IMR-90 (cell line): Measurements from ENCODE around the gene PTPRG. TPM values are rescaled to one million over a fixed set of nuclear protein-coding genes. Genes with fewer than 3 reads are reported as not detected.

Experiments
- ATAC-seq: fragments of 200-7000 bp; cut with Tn5 transposase; 2 replicates; pipeline ENCODE4 v1.9.1; 2020; ENCODE audit warnings: low read depth, mild to moderate bottlenecking, moderate library complexity
- BruUV-seq: library from RNA; stranded (reverse); fragments of 400-500 nt; replicated peaks from 2 replicates; lab custom pipeline; 2021; lab: Mats Ljungman, UMichigan
- CTCF ChIA-PET: fragments of 300-600 bp; formaldehyde crosslinking; extraction: SDS; loops from one replicate; lab custom pipeline; 2021; ENCODE audit warnings: antibody characterized with exemption; lab: Yijun Ruan, JAX
- POLR2A ChIA-PET: fragments of 300-600 bp; sonication (Branson Sonifier 250); formaldehyde crosslinking; loops from one replicate; lab custom pipeline; 2022; ENCODE audit warnings: antibody characterized with exemption; ENCODE audit not compliant: unreplicated experiment; lab: Charles Lee
- DNase-seq: peaks from one replicate; pipeline ENCODE4 v3.0.0; 2013
- H2AFZ ChIP-seq: replicated peaks from 2 replicates; pipeline ENCODE3; 2013; ENCODE audit warnings: low read length, mild to moderate bottlenecking; ENCODE audit not compliant: poor library complexity
- H2AK5ac ChIP-seq: 2 replicates; pipeline ENCODE4 v1.6.1; 2013; ENCODE audit warnings: low read depth, low read length, inconsistent platforms
- H2AK9ac ChIP-seq: replicated peaks from 2 replicates; pipeline ENCODE3; 2013; ENCODE audit warnings: mild to moderate bottlenecking, low read depth, low read length, moderate library complexity; ENCODE audit not compliant: poor library complexity
- H2BK120ac ChIP-seq: 2 replicates; pipeline ENCODE4 v1.6.1; 2013; ENCODE audit warnings: low read depth, low read length, inconsistent platforms
- H2BK15ac ChIP-seq: 3 replicates; pipeline ENCODE4 v1.6.1; 2013; ENCODE audit warnings: low read depth, low read length, inconsistent platforms
- H2BK20ac ChIP-seq: 2 replicates; pipeline ENCODE4 v1.6.1; 2013; ENCODE audit warnings: low read depth, mild to moderate bottlenecking, inconsistent platforms, low read length, moderate library complexity
- H2BK5ac ChIP-seq: 2 replicates; pipeline ENCODE4 v1.6.1; 2013; ENCODE audit warnings: mild to moderate bottlenecking, low read depth, low read length, inconsistent platforms; ENCODE audit not compliant: poor library complexity, severe bottlenecking
- H3K14ac ChIP-seq: replicated peaks from 2 replicates; pipeline ENCODE4 v1.6.1; 2013; ENCODE audit warnings: low read depth, low read length, inconsistent platforms
- H3K18ac ChIP-seq: 2 replicates; pipeline ENCODE4 v1.6.1; 2013; ENCODE audit warnings: low read depth, low read length, control low read depth
- H3K23ac ChIP-seq: 2 replicates; pipeline ENCODE4 v1.6.1; 2013; ENCODE audit warnings: low read depth, low read length, inconsistent platforms
- H3K27ac ChIP-seq: 2 replicates; pipeline ENCODE4 v1.5.1; 2013; ENCODE audit warnings: mild to moderate bottlenecking, control low read depth, low read length; ENCODE audit not compliant: insufficient read depth
- H3K27me3 ChIP-seq: 2 replicates; pipeline ENCODE4 v1.6.1; 2013; ENCODE audit warnings: low read length; ENCODE audit not compliant: control insufficient read depth, insufficient read depth
- H3K36me3 ChIP-seq: 2 replicates; pipeline ENCODE4 v1.6.1; 2013; ENCODE audit warnings: low read length, mixed read lengths; ENCODE audit not compliant: control insufficient read depth, insufficient read depth
- H3K4ac ChIP-seq: 2 replicates; pipeline ENCODE4 v1.6.1; 2013; ENCODE audit warnings: low read depth, low read length, inconsistent platforms
- H3K4me1 ChIP-seq: 2 replicates; pipeline ENCODE4 v1.6.1; 2013; ENCODE audit warnings: low read length, mixed read lengths; ENCODE audit not compliant: control insufficient read depth, insufficient read depth
- H3K4me2 ChIP-seq: 2 replicates; pipeline ENCODE4 v1.6.1; 2013; ENCODE audit warnings: low read depth, mild to moderate bottlenecking, control low read depth, low read length, moderate library complexity
- H3K4me3 ChIP-seq: 2 replicates; pipeline ENCODE4 v1.5.1; 2013; ENCODE audit warnings: low read depth, mild to moderate bottlenecking, control low read depth, low read length, moderate library complexity; ENCODE audit not compliant: insufficient read depth
- H3K56ac ChIP-seq: 2 replicates; pipeline ENCODE4 v1.6.1; 2013; ENCODE audit warnings: low read length, inconsistent platforms; ENCODE audit not compliant: insufficient read depth; ENCODE audit errors: extremely low read depth
- H3K79me1 ChIP-seq, 2 experiments: 2 replicates each; pipeline ENCODE4 v1.6.1; 2013; ENCODE audit warnings: low read length in 2 of 2, inconsistent platforms in 1 of 2, low read depth in 1 of 2
- H3K9ac ChIP-seq: 2 replicates; pipeline ENCODE4 v1.6.1; 2013; ENCODE audit warnings: low read depth, low read length, control low read depth
- H3K9me1 ChIP-seq: 2 replicates; pipeline ENCODE4 v1.6.1; 2013; ENCODE audit warnings: low read length, inconsistent platforms; ENCODE audit not compliant: insufficient read depth
- H3K9me3 ChIP-seq: 2 replicates; pipeline ENCODE4 v1.6.1; 2013; ENCODE audit warnings: low read length; ENCODE audit not compliant: control insufficient read depth, insufficient read depth
- H4K20me1 ChIP-seq: 2 replicates; pipeline ENCODE4 v1.6.1; 2013; ENCODE audit warnings: low read length, inconsistent platforms; ENCODE audit not compliant: insufficient read depth
- H4K5ac ChIP-seq: 2 replicates; pipeline ENCODE4 v1.6.1; 2013; ENCODE audit warnings: mild to moderate bottlenecking, low read depth, low read length, control low read depth
- H4K8ac ChIP-seq, 2 experiments: 2 replicates each; pipeline ENCODE4 v1.6.1; 2013; ENCODE audit warnings: low read depth in 2 of 2, low read length in 2 of 2, control low read depth in 1 of 2, inconsistent platforms in 1 of 2
- H4K91ac ChIP-seq: 2 replicates; pipeline ENCODE4 v1.6.1; 2013; ENCODE audit warnings: low read depth, low read length, inconsistent platforms; ENCODE audit not compliant: insufficient read depth
- BHLHE40 ChIP-seq: fragments of 150-350 bp; IDR thresholded peaks from 2 replicates; pipeline ENCODE4 v1.6.1; 2016; ENCODE audit warnings: mild to moderate bottlenecking, low read depth, low read length
- CEBPB ChIP-seq: IDR thresholded peaks from 2 replicates; pipeline ENCODE4 v1.6.1; 2012; ENCODE audit warnings: low read depth, low read length, improper control_type of control experiment
- CHD1 ChIP-seq: IDR thresholded peaks from 2 replicates; pipeline ENCODE4 v1.6.1; 2012; ENCODE audit warnings: low read depth, low read length, improper control_type of control experiment
- CTCF ChIP-seq: conservative IDR thresholded peaks from 2 replicates; pipeline ENCODE4 v1.5.1; 2012; ENCODE audit warnings: mild to moderate bottlenecking, low read depth, low read length, improper control_type of control experiment
- ELK1 ChIP-seq: fragments of 150-350 bp; IDR thresholded peaks from 2 replicates; pipeline ENCODE4 v1.6.1; 2016; ENCODE audit warnings: low read depth, mild to moderate bottlenecking, low read length, moderate library complexity, borderline replicate concordance
- FOS ChIP-seq: fragments of 150-350 bp; IDR thresholded peaks from 2 replicates; pipeline ENCODE4 v1.6.1; 2016; ENCODE audit warnings: low read depth, low read length
- MAFK ChIP-seq: IDR thresholded peaks from 2 replicates; pipeline ENCODE4 v1.6.1; 2012; ENCODE audit warnings: low read depth, low read length, improper control_type of control experiment
- MAZ ChIP-seq: IDR thresholded peaks from 2 replicates; pipeline ENCODE4 v1.6.1; 2012; ENCODE audit warnings: low read depth, mild to moderate bottlenecking, low read length, improper control_type of control experiment, moderate library complexity, borderline replicate concordance
- MXI1 ChIP-seq: IDR thresholded peaks from 2 replicates; pipeline ENCODE4 v1.6.1; 2012; ENCODE audit warnings: low read depth, mild to moderate bottlenecking, low read length, moderate library complexity, borderline replicate concordance
- NFE2L2 ChIP-seq: fragments of 150-350 bp; IDR thresholded peaks from 2 replicates; pipeline ENCODE4 v1.6.1; 2016; ENCODE audit warnings: low read depth, mild to moderate bottlenecking, low read length
- POLR2A ChIP-seq: IDR thresholded peaks from 2 replicates; pipeline ENCODE4 v1.6.1; 2012; ENCODE audit warnings: mild to moderate bottlenecking, low read depth, low read length
- RAD21 ChIP-seq: IDR thresholded peaks from 2 replicates; pipeline ENCODE4 v1.6.1; 2012; ENCODE audit warnings: low read length, improper control_type of control experiment
- RCOR1 ChIP-seq: IDR thresholded peaks from 2 replicates; pipeline ENCODE4 v1.6.1; 2012; ENCODE audit warnings: mild to moderate bottlenecking, low read length, improper control_type of control experiment; ENCODE audit not compliant: insufficient replicate concordance
- RFX5 ChIP-seq: IDR thresholded peaks from 2 replicates; pipeline ENCODE4 v1.8.0; 2012; ENCODE audit warnings: low read depth, mild to moderate bottlenecking, low read length, moderate library complexity
- SMC3 ChIP-seq: fragments of 150-350 bp; IDR thresholded peaks from 2 replicates; pipeline ENCODE4 v1.6.1; 2016; ENCODE audit warnings: low read depth, mild to moderate bottlenecking, antibody characterized with exemption, low read length, moderate library complexity
- USF2 ChIP-seq: fragments of 150-350 bp; IDR thresholded peaks from 2 replicates; pipeline ENCODE4 v1.6.1; 2017; ENCODE audit warnings: mild to moderate bottlenecking, antibody characterized with exemption, low read length, low read depth
- WGBS, 2 experiments: methylation state at CpG; one replicate each; pipeline versions ENCODE4 v1.1.5 to v1.1.7; 2013; ENCODE audit warnings: missing lambda C conversion rate in 2 of 2; ENCODE audit not compliant: insufficient read length in 1 of 2; ENCODE audit errors: extremely low coverage in 2 of 2; 5-methylcytosine and 5-hydroxymethylcytosine counted together
- dilution Hi-C: fragments of 300-500 bp; cut with HindIII; formaldehyde crosslinking; loops from one replicate; pipeline ENCODE4 v1.14.3; 2018; ENCODE audit warnings: low sequenced_read_pairs; ENCODE audit not compliant: unreplicated experiment
- in situ Hi-C: fragments of 300-500 bp; cut with MboI; formaldehyde crosslinking; loops from 3 replicates; pipeline ENCODE4 v1.14.3; 2019; ENCODE audit warnings: low sequenced_read_pairs, inconsistent platforms, mixed read lengths
- intact Hi-C: fragments of 100-400 bp; cut with micrococcal nuclease; formaldehyde crosslinking; loops from 2 replicates; pipeline ENCODE4 v1.10.0; 2022
- polyA plus RNA-seq, 3 experiments: library from polyadenylated mRNA; depleted of rRNA; stranded (reverse); fragments of >200 nt; gene quantifications; 2 replicates each; pipeline ENCODE4 v1.2.3, GENCODE V29; 2012; ENCODE audit warnings: low replicate concordance in 1 of 3
- total RNA-seq: library from RNA; depleted of rRNA; stranded (reverse); fragments of >200 nt; gene quantifications from 2 replicates; pipeline ENCODE4 v1.2.3, GENCODE V29; 2012

PTPRG gene
- total and polyA plus RNA-seq, 2 of the 4 experiments (the other 2 are of a cell fraction), result 7.7 to 31.0 TPM

- no peak overlapping the region for H3K27ac ChIP-seq
- peaks cover 1% of the 10 kb centered on the region; the same call in 1 of the 2 replicates for H3K4me1 ChIP-seq
- H2AK5ac ChIP-seq, result no peak overlapping the region
- DNase-seq (no peak), ATAC-seq (no peak)
- no CpG with 5 or more reads among the region's 1 CpG for WGBS, 2 experiments
- no peak overlapping the region for H2BK120ac ChIP-seq
- ChIA-PET CTCF (interaction anchor here (0.8 kb wide), 1 partner anchor 204 kb away, joined by 4 read pairs; no protein-coding TSS in a partner anchor), POLR2A (no interaction called here)
- H4K8ac ChIP-seq, result no peak overlapping the region
- TF ChIP-seq RCOR1 (no peak), MAZ (no peak), CTCF (no peak), RAD21 (no peak), SMC3 (no peak), CEBPB (no peak), RFX5 (no peak), FOS (no peak), POLR2A (no peak), USF2 (no peak), MAFK (no peak), BHLHE40 (no peak), CHD1 (no peak), MXI1 (no peak), ELK1 (no peak), NFE2L2 (no peak)
- no peak overlapping the region for H4K91ac ChIP-seq
- no peaks in the 10 kb centered on the region; the same call in 1 of the 2 replicates for H3K9me1 ChIP-seq
- BruUV-seq, result no TSS peak
- H3K14ac ChIP-seq, result no peak overlapping the region
- H2AK9ac ChIP-seq, result no peak overlapping the region
- H3K56ac ChIP-seq, result no peak overlapping the region
- no peak overlapping the region for H3K4me2 ChIP-seq
- no peak overlapping the region for H4K5ac ChIP-seq
- no peaks in the 10 kb centered on the region for H3K9me3 ChIP-seq
- no peak overlapping the region for H3K4me3 ChIP-seq
- intact Hi-C loops (no loop called here), in situ Hi-C loops (no loop called here), dilution Hi-C loops (no loop called here)
- no peak overlapping the region for H3K9ac ChIP-seq
- no peak overlapping the region for H3K18ac ChIP-seq
- peaks cover 2% of the 10 kb centered on the region; the same call in 1 of the 2 replicates for H3K36me3 ChIP-seq
- no peak overlapping the region for H2BK20ac ChIP-seq
- H3K4ac ChIP-seq, result no peak overlapping the region
- H3K27me3 ChIP-seq, result no peaks in the 10 kb centered on the region
- no peak overlapping the region for H2BK15ac ChIP-seq
- H3K79me1 ChIP-seq, result no peaks in the 10 kb centered on the region; a peak in 1 of 4 replicates
- no peak overlapping the region for H3K23ac ChIP-seq
- H4K20me1 ChIP-seq, result no peaks in the 10 kb centered on the region
- no peak overlapping the region for H2BK5ac ChIP-seq
- H2AFZ ChIP-seq, result no peak overlapping the region
Measured at GRCh38 chr3:62172199-62172598, 610.8 kb downstream of the PTPRG start.
